Measurements from ENCODE around the gene SRCAP.

- TF ChIP-seq CTCF (IDR thresholded peaks at IDR 0.05) = no peak
- no peak for TF ChIP-seq POLR2A (IDR thresholded peaks at IDR 0.05)
These were observed 66.0 kb downstream of the SRCAP start for GRCh38 chr16:30764816-30765465.
